PC-3 (cell line): ENCODE measurements around the gene DLG2.

Experiments used
- CTCF ChIP-seq: fragments of 300-600 bp; sonication (generic); conservative IDR thresholded peaks from 2 replicates; pipeline ENCODE4 v1.5.1; 2017; ENCODE audit warnings: antibody characterized with exemption, low read depth, mild to moderate bottlenecking, low read length
- EZH2 ChIP-seq: fragments of 300-600 bp; sonication (generic); IDR thresholded peaks from one replicate; pipeline ENCODE4 v1.6.1; 2017; ENCODE audit warnings: antibody characterized with exemption, mild to moderate bottlenecking, low read length; ENCODE audit not compliant: unreplicated experiment
- EZH2phosphoT487 ChIP-seq: fragments of 300-600 bp; sonication (generic); IDR thresholded peaks from 2 replicates; pipeline ENCODE4 v1.6.1; 2018; ENCODE audit warnings: mild to moderate bottlenecking, antibody characterized with exemption, low read length, borderline replicate concordance

GRCh38 chr11:84558085-84558905, 1068.8 kb downstream of the DLG2 start:
- TF ChIP-seq CTCF (peak; percentile 87), EZH2phosphoT487 (no peak), EZH2 (no peak)
